ENCODE measurements around the gene VPS9D1.

Gene VPS9D1

GRCh38 chr16:89732918-89733242 lies 12.2 kb upstream of the VPS9D1 start:
- DNase-seq (ENCODE audit: low read depth), result no peak

GRCh38 chr16:89732142-89732917 lies 11.6 kb upstream of the VPS9D1 start:
- DNase-seq (ENCODE audit: low read depth), result no peak

GRCh38 chr16:89730610-89731234 lies 10.0 kb upstream of the VPS9D1 start:
- no peak for DNase-seq (ENCODE audit: low read depth)

- DNase-seq (ENCODE audit: low read depth), result no peak
Measured at GRCh38 chr16:89729863-89730593, 9.3 kb upstream of the VPS9D1 start.

GRCh38 chr16:89729293-89729692 lies 8.6 kb upstream of the VPS9D1 start:
- no peak for DNase-seq (ENCODE audit: low read depth)

- DNase-seq (ENCODE audit: low read depth), result no peak
Measured at GRCh38 chr16:89727406-89728120, 6.9 kb upstream of the VPS9D1 start.

GRCh38 chr16:89723279-89724250 lies 2.9 kb upstream of the VPS9D1 start:
- DNase-seq (ENCODE audit: low read depth), result peak; percentile 57

GRCh38 chr16:89722392-89723278 lies 1.9 kb upstream of the VPS9D1 start:
- DNase-seq (ENCODE audit: low read depth), result peak; percentile 38

GRCh38 chr16:89721546-89722391 lies 1.1 kb upstream of the VPS9D1 start:
- DNase-seq (ENCODE audit: low read depth), result peak; percentile 78

- no peak for DNase-seq (ENCODE audit: low read depth)
Measured at GRCh38 chr16:89720551-89720812, 216 bp downstream of the VPS9D1 start.

- no peak for DNase-seq (ENCODE audit: low read depth)
Measured at GRCh38 chr16:89717688-89718505, 2.8 kb downstream of the VPS9D1 start.

- DNase-seq (ENCODE audit: low read depth), result no peak
Measured at GRCh38 chr16:89716916-89717687, 3.6 kb downstream of the VPS9D1 start.

- no peak for DNase-seq (ENCODE audit: low read depth)
Measured at GRCh38 chr16:89716493-89716892, 4.2 kb downstream of the VPS9D1 start.

- no peak for DNase-seq (ENCODE audit: low read depth)
Measured at GRCh38 chr16:89712274-89712781, 8.4 kb downstream of the VPS9D1 start.

GRCh38 chr16:89711601-89712273 lies 9.0 kb downstream of the VPS9D1 start:
- peak; percentile 57 for DNase-seq (ENCODE audit: low read depth)

GRCh38 chr16:89710709-89711564 lies 9.8 kb downstream of the VPS9D1 start:
- no peak for DNase-seq (ENCODE audit: low read depth)
